OCI-LY3 (cell line): Measurements from ENCODE around the gene SASH1.

ENCODE experiments used
- EZH2phosphoT487 ChIP-seq: fragments of 200-600 bp; shearing (Covaris generic); IDR thresholded peaks from 2 replicates; pipeline ENCODE4 v1.6.1; 2018; ENCODE audit warnings: antibody characterized with exemption, mixed run types, low read depth
- TF ChIP-seq, protein P1 (sequence below): fragments of 200-600, 300-600 bp; sonication (generic); IDR thresholded peaks from 2 replicates; pipeline ENCODE4 v1.5.1; 2014; ENCODE audit warnings: antibody characterized with exemption, low read length, low read depth

DNA sequence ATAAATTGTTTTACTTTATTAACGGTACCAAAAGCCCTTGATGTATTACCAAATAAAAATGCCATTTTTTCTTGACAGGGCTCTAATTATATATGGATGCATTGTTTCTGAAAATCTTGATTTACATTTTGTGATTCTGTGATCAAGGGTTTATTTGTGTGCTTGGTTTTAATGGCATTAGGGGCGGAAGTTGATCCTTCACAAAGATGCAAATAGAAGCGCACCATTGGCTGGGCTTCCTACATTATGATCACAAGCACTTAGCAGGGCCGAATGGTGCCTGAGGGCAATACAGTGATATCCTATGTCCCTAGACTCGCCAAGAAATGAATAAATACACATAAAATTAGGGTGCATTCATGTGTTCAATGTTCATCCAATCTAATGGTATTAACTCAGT lies 231.3 kb downstream of the SASH1 start:
- TF ChIP-seq, protein P1, sequence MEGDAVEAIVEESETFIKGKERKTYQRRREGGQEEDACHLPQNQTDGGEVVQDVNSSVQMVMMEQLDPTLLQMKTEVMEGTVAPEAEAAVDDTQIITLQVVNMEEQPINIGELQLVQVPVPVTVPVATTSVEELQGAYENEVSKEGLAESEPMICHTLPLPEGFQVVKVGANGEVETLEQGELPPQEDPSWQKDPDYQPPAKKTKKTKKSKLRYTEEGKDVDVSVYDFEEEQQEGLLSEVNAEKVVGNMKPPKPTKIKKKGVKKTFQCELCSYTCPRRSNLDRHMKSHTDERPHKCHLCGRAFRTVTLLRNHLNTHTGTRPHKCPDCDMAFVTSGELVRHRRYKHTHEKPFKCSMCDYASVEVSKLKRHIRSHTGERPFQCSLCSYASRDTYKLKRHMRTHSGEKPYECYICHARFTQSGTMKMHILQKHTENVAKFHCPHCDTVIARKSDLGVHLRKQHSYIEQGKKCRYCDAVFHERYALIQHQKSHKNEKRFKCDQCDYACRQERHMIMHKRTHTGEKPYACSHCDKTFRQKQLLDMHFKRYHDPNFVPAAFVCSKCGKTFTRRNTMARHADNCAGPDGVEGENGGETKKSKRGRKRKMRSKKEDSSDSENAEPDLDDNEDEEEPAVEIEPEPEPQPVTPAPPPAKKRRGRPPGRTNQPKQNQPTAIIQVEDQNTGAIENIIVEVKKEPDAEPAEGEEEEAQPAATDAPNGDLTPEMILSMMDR: no peak
- no peak for TF ChIP-seq EZH2phosphoT487
